Transverse colon (tissue), 3 donors: ENCODE measurements around the gene RAB42.

Experiments
- EP300 ChIP-seq: sonication (generic); formaldehyde crosslinking; IDR thresholded peaks from one replicate; pipeline ENCODE4 v1.6.1; 2017; ENCODE audit warnings: antibody characterized with exemption, low read depth
- POLR2A ChIP-seq: fragments of 450-650 bp; IDR thresholded peaks from one replicate; pipeline ENCODE4 v1.6.1; 2016; ENCODE audit warnings: antibody characterized with exemption, mild to moderate bottlenecking, moderate library complexity
- TF ChIP-seq, protein P1 (sequence below), 5 experiments: fragments of 200-600 bp in 3 of 5; fragments of 450-650 bp in 2 of 5; sonication (generic) in 3 of 5; IDR thresholded peaks; 1 replicate in 2 of 5; 2 replicates in 3 of 5; pipeline ENCODE4 v1.5.1; 2016 to 2017; ENCODE audit warnings: antibody characterized with exemption in 5 of 5, inconsistent platforms in 3 of 5, mild to moderate bottlenecking in 2 of 5, moderate library complexity in 1 of 5

DNA sequence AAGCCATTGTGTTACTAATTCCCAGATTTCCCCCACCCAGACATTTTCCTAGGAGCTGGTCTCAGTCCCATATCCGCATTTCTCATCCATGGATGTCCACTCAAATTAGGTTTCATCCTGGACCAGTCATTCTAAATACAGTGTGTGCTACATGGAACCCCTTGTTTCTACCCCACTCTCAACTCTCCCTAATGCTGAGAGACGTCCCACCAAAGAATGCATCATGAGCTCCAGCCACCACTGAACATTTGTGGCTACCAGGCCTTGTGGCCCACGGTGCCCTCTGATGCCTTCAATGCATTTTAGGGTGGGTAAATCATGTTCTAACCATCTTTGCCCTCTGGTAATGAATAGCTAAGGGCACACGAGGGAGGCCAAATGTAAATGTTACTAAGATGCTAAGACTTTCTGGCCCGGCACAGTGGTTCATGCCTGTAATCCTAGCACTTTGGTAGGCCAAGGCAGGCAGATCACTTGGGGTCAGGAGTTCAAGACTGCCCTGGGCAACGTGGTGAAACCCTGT lies 13.3 kb upstream of the RAB42 start:
- TF ChIP-seq, protein P1, sequence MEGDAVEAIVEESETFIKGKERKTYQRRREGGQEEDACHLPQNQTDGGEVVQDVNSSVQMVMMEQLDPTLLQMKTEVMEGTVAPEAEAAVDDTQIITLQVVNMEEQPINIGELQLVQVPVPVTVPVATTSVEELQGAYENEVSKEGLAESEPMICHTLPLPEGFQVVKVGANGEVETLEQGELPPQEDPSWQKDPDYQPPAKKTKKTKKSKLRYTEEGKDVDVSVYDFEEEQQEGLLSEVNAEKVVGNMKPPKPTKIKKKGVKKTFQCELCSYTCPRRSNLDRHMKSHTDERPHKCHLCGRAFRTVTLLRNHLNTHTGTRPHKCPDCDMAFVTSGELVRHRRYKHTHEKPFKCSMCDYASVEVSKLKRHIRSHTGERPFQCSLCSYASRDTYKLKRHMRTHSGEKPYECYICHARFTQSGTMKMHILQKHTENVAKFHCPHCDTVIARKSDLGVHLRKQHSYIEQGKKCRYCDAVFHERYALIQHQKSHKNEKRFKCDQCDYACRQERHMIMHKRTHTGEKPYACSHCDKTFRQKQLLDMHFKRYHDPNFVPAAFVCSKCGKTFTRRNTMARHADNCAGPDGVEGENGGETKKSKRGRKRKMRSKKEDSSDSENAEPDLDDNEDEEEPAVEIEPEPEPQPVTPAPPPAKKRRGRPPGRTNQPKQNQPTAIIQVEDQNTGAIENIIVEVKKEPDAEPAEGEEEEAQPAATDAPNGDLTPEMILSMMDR (IDR thresholded peaks at IDR 0.05), result no peak
- no peak for TF ChIP-seq POLR2A
- no peak for TF ChIP-seq EP300
